H9 (cell line): Measurements from ENCODE around the gene CEP55. TPM values are rescaled to one million over a fixed set of nuclear protein-coding genes. Genes with fewer than 3 reads are reported as not detected.

ENCODE experiments used
- DNase-seq: peaks from one replicate; pipeline ENCODE4 v3.0.0-alpha.2; 2017
- H2AFZ ChIP-seq: one replicate; pipeline ENCODE4 v1.6.1; 2013; ENCODE audit warnings: mild to moderate bottlenecking, low read length, control low read depth, moderate library complexity
- H2AK5ac ChIP-seq: 2 replicates; pipeline ENCODE4 v1.6.1; 2013; ENCODE audit warnings: low read length, control low read depth, mixed read lengths; ENCODE audit not compliant: insufficient read length
- H2BK120ac ChIP-seq: one replicate; pipeline ENCODE4 v1.6.1; 2013; ENCODE audit warnings: low read depth, mild to moderate bottlenecking, low read length, control low read depth, inconsistent platforms; ENCODE audit not compliant: poor library complexity, severe bottlenecking
- H2BK12ac ChIP-seq: 2 replicates; pipeline ENCODE4 v1.6.1; 2013; ENCODE audit warnings: low read length, control low read depth, mixed read lengths, low read depth; ENCODE audit not compliant: insufficient read length
- H2BK15ac ChIP-seq: 2 replicates; pipeline ENCODE4 v1.6.1; 2013; ENCODE audit warnings: low read depth, low read length, control low read depth
- H2BK20ac ChIP-seq: one replicate; pipeline ENCODE4 v1.6.1; 2013; ENCODE audit warnings: low read depth, mild to moderate bottlenecking, low read length, control low read depth, inconsistent platforms; ENCODE audit not compliant: poor library complexity, severe bottlenecking
- H2BK5ac ChIP-seq: 2 replicates; pipeline ENCODE4 v1.6.1; 2013; ENCODE audit warnings: low read length, control low read depth, mixed read lengths; ENCODE audit not compliant: insufficient read length
- H3K14ac ChIP-seq: 2 replicates; pipeline ENCODE4 v1.6.1; 2013; ENCODE audit warnings: low read length, control low read depth; ENCODE audit not compliant: insufficient read depth
- H3K18ac ChIP-seq: 2 replicates; pipeline ENCODE4 v1.6.1; 2013; ENCODE audit warnings: low read depth, mild to moderate bottlenecking, mixed read lengths, low read length, control low read depth; ENCODE audit not compliant: insufficient read length
- H3K23ac ChIP-seq: 2 replicates; pipeline ENCODE4 v1.6.1; 2013; ENCODE audit warnings: low read length, control low read depth, mixed read lengths, low read depth; ENCODE audit not compliant: insufficient read length
- H3K23me2 ChIP-seq: 2 replicates; pipeline ENCODE4 v1.6.1; 2013; ENCODE audit warnings: low read depth, mild to moderate bottlenecking, mixed read lengths, low read length, control low read depth; ENCODE audit not compliant: insufficient read length, poor library complexity, severe bottlenecking
- H3K27ac ChIP-seq: 2 replicates; pipeline ENCODE4 v1.5.1; 2013; ENCODE audit warnings: low read length, control low read depth, mixed read lengths, low read depth; ENCODE audit not compliant: insufficient read length
- H3K27me3 ChIP-seq: 2 replicates; pipeline ENCODE4 v1.6.1; 2013; ENCODE audit warnings: low read length, control low read depth, inconsistent platforms; ENCODE audit not compliant: insufficient read depth
- H3K4ac ChIP-seq: 2 replicates; pipeline ENCODE4 v1.6.1; 2013; ENCODE audit warnings: low read depth, mild to moderate bottlenecking, control low read depth, inconsistent platforms, low read length, moderate library complexity
- H3K4me1 ChIP-seq: 2 replicates; pipeline ENCODE4 v1.6.1; 2013; ENCODE audit warnings: low read length, control low read depth, inconsistent platforms; ENCODE audit not compliant: insufficient read depth
- H3K4me2 ChIP-seq: 2 replicates; pipeline ENCODE4 v1.6.1; 2013; ENCODE audit warnings: low read length, control low read depth, mixed read lengths; ENCODE audit not compliant: insufficient read length, insufficient read depth
- H3K56ac ChIP-seq: 2 replicates; pipeline ENCODE4 v1.6.1; 2013; ENCODE audit warnings: low read depth, mild to moderate bottlenecking, mixed read lengths, low read length, control low read depth; ENCODE audit not compliant: insufficient read length
- H3K79me1 ChIP-seq: 2 replicates; pipeline ENCODE4 v1.6.1; 2013; ENCODE audit warnings: low read depth, mild to moderate bottlenecking, moderate library complexity, low read length, control low read depth, inconsistent platforms; ENCODE audit not compliant: insufficient read depth, poor library complexity, severe bottlenecking
- H3K79me2 ChIP-seq: 2 replicates; pipeline ENCODE4 v1.6.1; 2013; ENCODE audit warnings: low read length, control low read depth, inconsistent platforms; ENCODE audit not compliant: insufficient read depth
- H3K9ac ChIP-seq: 2 replicates; pipeline ENCODE4 v1.6.1; 2013; ENCODE audit warnings: low read length, control low read depth, mixed read lengths; ENCODE audit not compliant: insufficient read length; ENCODE audit errors: extremely low read depth
- H3K9me3 ChIP-seq: one replicate; pipeline ENCODE4 v1.6.1; 2013; ENCODE audit warnings: low read depth, low read length, inconsistent platforms; ENCODE audit not compliant: control insufficient read depth
- H3T11ph ChIP-seq: one replicate; pipeline ENCODE4 v1.6.1; 2013; ENCODE audit warnings: mild to moderate bottlenecking, low read length, control low read depth, inconsistent platforms
- H4K20me1 ChIP-seq: one replicate; pipeline ENCODE4 v1.6.1; 2013; ENCODE audit not compliant: control insufficient read depth, insufficient read length, insufficient read depth
- H4K5ac ChIP-seq: 2 replicates; pipeline ENCODE4 v1.6.1; 2013; ENCODE audit warnings: low read depth, mild to moderate bottlenecking, mixed read lengths, low read length, control low read depth; ENCODE audit not compliant: insufficient read length
- H4K8ac ChIP-seq: replicated peaks from 2 replicates; pipeline ENCODE4 v1.6.1; 2013; ENCODE audit warnings: low read length, control low read depth, mixed read lengths, low read depth; ENCODE audit not compliant: insufficient read length
- H4K91ac ChIP-seq: 2 replicates; pipeline ENCODE4 v1.6.1; 2013; ENCODE audit warnings: low read depth, mild to moderate bottlenecking, moderate library complexity, mixed read lengths, low read length, control low read depth; ENCODE audit not compliant: insufficient read length
- H3K27ac Mint-ChIP-seq, 3 experiments: 2 replicates in 2 of 3; 3 replicates in 1 of 3; pipeline ENCODE4 v1.8.0; 2020 to 2021; ENCODE audit warnings: mixed read lengths in 3 of 3, mild to moderate bottlenecking in 1 of 3, moderate library complexity in 1 of 3
- H3K27me3 Mint-ChIP-seq: 2 replicates; pipeline ENCODE4 v1.8.0; 2021; ENCODE audit warnings: low read depth, mild to moderate bottlenecking, moderate library complexity, mixed read lengths
- H3K36me3 Mint-ChIP-seq, 3 experiments: 2 replicates in 2 of 3; 3 replicates in 1 of 3; pipeline ENCODE4 v1.8.0; 2020 to 2021; ENCODE audit warnings: low read depth in 3 of 3, mixed read lengths in 3 of 3; ENCODE audit not compliant: insufficient read depth in 1 of 3
- H3K4me1 Mint-ChIP-seq, 2 experiments: 2 replicates each; pipeline ENCODE4 v1.8.0; 2020; ENCODE audit warnings: mixed read lengths in 2 of 2
- H3K4me3 Mint-ChIP-seq, 2 experiments: 2 replicates in 1 of 2; 3 replicates in 1 of 2; pipeline ENCODE4 v1.8.0; 2020 to 2021; ENCODE audit warnings: mild to moderate bottlenecking in 2 of 2, mixed read lengths in 2 of 2, moderate library complexity in 1 of 2
- H3K9me3 Mint-ChIP-seq, 2 experiments: 2 replicates in 1 of 2; 3 replicates in 1 of 2; pipeline ENCODE4 v1.8.0; 2020; ENCODE audit warnings: mild to moderate bottlenecking in 2 of 2, mixed read lengths in 2 of 2, moderate library complexity in 1 of 2
- WGBS: extraction: QIAGEN DNeasy Blood & Tissue Kit; methylation state at CpG from one replicate; pipeline ENCODE4 v1.1.7; 2013; ENCODE audit warnings: missing lambda C conversion rate, low lambda C conversion rate, mixed read lengths; ENCODE audit not compliant: insufficient read length; ENCODE audit errors: extremely low coverage; 5-methylcytosine and 5-hydroxymethylcytosine counted together
- total RNA-seq: library from RNA; stranded (reverse); gene quantifications from 2 replicates; pipeline ENCODE4 v1.2.1, GENCODE V29; 2021
- TF ChIP-seq, protein P1 (sequence below): fragments of 200-600 bp; sonication (generic); conservative IDR thresholded peaks from 3 replicates; pipeline ENCODE4 v1.8.0; 2021; ENCODE audit warnings: antibody characterized with exemption, mild to moderate bottlenecking

Gene CEP55
- total RNA-seq, 1 experiment from 2014 or later: 17.8 TPM

DNA sequence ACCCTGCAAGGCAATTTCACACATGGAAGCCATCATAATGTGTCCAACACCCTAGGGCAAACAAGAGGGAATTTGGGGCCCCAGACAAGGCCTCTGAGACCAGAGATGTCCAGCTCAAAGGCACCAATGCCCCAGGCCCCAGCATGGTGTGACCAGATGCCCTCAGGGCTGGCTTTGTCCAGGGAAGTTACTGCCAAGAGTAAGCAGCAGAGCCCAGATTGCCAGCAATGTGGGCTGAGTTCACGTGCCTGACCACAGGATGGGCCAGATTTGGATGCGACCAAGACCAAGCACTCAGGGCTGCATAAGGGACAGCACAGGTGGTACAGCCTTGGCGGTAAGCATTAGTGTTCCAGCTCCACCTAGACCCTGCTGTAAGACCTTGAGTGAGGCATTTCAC, 27.0 kb upstream of the CEP55 start:
- H3K27ac Mint-ChIP-seq: no peak overlapping the region; a peak in 2 of 7 replicates
- H3K79me1 ChIP-seq: no peaks in the 10 kb centered on the region
- no peak overlapping the region for H3K9ac ChIP-seq
- H2AK5ac ChIP-seq: no peak overlapping the region
- no peaks in the 10 kb centered on the region for H3K9me3 ChIP-seq
- H3K36me3 Mint-ChIP-seq: no peaks in the 10 kb centered on the region
- peaks cover 18 to 21% of the 10 kb centered on the region in 2 experiments for H3K4me1 Mint-ChIP-seq
- H3K23me2 ChIP-seq: no peaks in the 10 kb centered on the region
- no peak overlapping the region for H4K5ac ChIP-seq
- no peak overlapping the region for H3K56ac ChIP-seq
- no peak overlapping the region for H2AFZ ChIP-seq
- WGBS: no CpG with 5 or more reads among the region's 3 CpGs
- H3K27me3 ChIP-seq: no peaks in the 10 kb centered on the region
- no peaks in the 10 kb centered on the region for H3K79me2 ChIP-seq
- H2BK120ac ChIP-seq: no peak overlapping the region
- H3K27ac ChIP-seq: no peak overlapping the region
- no peak overlapping the region for H4K91ac ChIP-seq
- no peak overlapping the region; a peak in 1 of 5 replicates for H3K4me3 Mint-ChIP-seq
- no peak overlapping the region for H4K8ac ChIP-seq
- H2BK15ac ChIP-seq: no peak overlapping the region
- no peak overlapping the region for H2BK5ac ChIP-seq
- H3K4ac ChIP-seq: no peak overlapping the region
- H3K4me2 ChIP-seq: no peak overlapping the region
- no peak for DNase-seq
- H3K4me1 ChIP-seq: no peaks in the 10 kb centered on the region; the same call in 1 of the 2 replicates
- no peak overlapping the region for H2BK20ac ChIP-seq
- no peak overlapping the region for H3T11ph ChIP-seq
- H3K9me3 Mint-ChIP-seq: no peaks in the 10 kb centered on the region; a peak in 1 of 5 replicates
- H3K18ac ChIP-seq: no peak overlapping the region
- H3K14ac ChIP-seq: no peak overlapping the region
- H4K20me1 ChIP-seq: no peaks in the 10 kb centered on the region
- H3K23ac ChIP-seq: no peak overlapping the region
- H2BK12ac ChIP-seq: no peak overlapping the region
- TF ChIP-seq, protein P1, sequence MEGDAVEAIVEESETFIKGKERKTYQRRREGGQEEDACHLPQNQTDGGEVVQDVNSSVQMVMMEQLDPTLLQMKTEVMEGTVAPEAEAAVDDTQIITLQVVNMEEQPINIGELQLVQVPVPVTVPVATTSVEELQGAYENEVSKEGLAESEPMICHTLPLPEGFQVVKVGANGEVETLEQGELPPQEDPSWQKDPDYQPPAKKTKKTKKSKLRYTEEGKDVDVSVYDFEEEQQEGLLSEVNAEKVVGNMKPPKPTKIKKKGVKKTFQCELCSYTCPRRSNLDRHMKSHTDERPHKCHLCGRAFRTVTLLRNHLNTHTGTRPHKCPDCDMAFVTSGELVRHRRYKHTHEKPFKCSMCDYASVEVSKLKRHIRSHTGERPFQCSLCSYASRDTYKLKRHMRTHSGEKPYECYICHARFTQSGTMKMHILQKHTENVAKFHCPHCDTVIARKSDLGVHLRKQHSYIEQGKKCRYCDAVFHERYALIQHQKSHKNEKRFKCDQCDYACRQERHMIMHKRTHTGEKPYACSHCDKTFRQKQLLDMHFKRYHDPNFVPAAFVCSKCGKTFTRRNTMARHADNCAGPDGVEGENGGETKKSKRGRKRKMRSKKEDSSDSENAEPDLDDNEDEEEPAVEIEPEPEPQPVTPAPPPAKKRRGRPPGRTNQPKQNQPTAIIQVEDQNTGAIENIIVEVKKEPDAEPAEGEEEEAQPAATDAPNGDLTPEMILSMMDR: no peak
- no peaks in the 10 kb centered on the region for H3K27me3 Mint-ChIP-seq
